A549 (cell line): ENCODE measurements around the gene NOL9. TPM values are rescaled to one million over a fixed set of nuclear protein-coding genes. Genes with fewer than 3 reads are reported as not detected.

Experiments used
- ATAC-seq, 2 experiments: fragments of 200-7000 bp in 1 of 2; fragments of >200 bp in 1 of 2; cut with Nextera tagmentation in 1 of 2; cut with Tn5 transposase in 1 of 2; 3 replicates each; pipeline versions ENCODE4 v1.8.0 to v1.9.1; 2018 to 2020; ENCODE audit warnings: mild to moderate bottlenecking in 1 of 2, moderate library complexity in 1 of 2
- CTCF ChIA-PET: fragments of 300-600 bp; sonication (Branson Sonifier 250); formaldehyde crosslinking; extraction: SDS; loops from one replicate; lab custom pipeline; 2021; ENCODE audit warnings: antibody characterized with exemption, inconsistent platforms; lab: Yijun Ruan, JAX
- POLR2A ChIA-PET: fragments of 350-600 bp; formaldehyde crosslinking; extraction: SDS; loops from one replicate; lab custom pipeline; 2021; ENCODE audit warnings: antibody characterized with exemption, inconsistent platforms; lab: Yijun Ruan, JAX
- DNase-seq, 2 experiments: peaks; one replicate each; pipeline versions ENCODE4 v3.0.0 to v3.0.0-alpha.2; 2011 to 2016; ENCODE audit warnings: low read depth in 1 of 2, low spot score in 1 of 2
- FAIRE-seq: peaks from 2 replicates; lab custom pipeline; 2011; peaks lifted over from hg19 to GRCh38; lab: Jason Lieb, UNC
- H3K27ac ChIP-seq, 2 experiments: fragments of >200 bp; sonication (Bioruptor Twin); formaldehyde crosslinking; 3 replicates each; pipeline ENCODE4 v1.5.1; 2016 to 2017
- H3K4me1 ChIP-seq: fragments of >200 bp; sonication (Bioruptor Twin); formaldehyde crosslinking; 3 replicates; pipeline ENCODE4 v1.6.1; 2016
- H3K4me2 ChIP-seq: fragments of >200 bp; sonication (Bioruptor Twin); formaldehyde crosslinking; 3 replicates; pipeline ENCODE4 v1.6.1; 2016
- H3K4me3 ChIP-seq: fragments of >200 bp; sonication (Bioruptor Twin); formaldehyde crosslinking; 3 replicates; pipeline ENCODE4 v1.5.1; 2016
- H3K9me3 ChIP-seq: fragments of >200 bp; sonication (Bioruptor Twin); formaldehyde crosslinking; 3 replicates; pipeline ENCODE4 v1.6.1; 2016
- BCL3 ChIP-seq: fragments of >200 bp; sonication (Bioruptor Twin); formaldehyde crosslinking; IDR thresholded peaks from 3 replicates; pipeline ENCODE4 v1.6.1; 2016
- CBX2 ChIP-seq: fragments of 200-600 bp; sonication (generic); IDR thresholded peaks from 2 replicates; pipeline ENCODE4 v1.6.1; 2016; ENCODE audit warnings: low read depth, mild to moderate bottlenecking, borderline replicate concordance
- CHD4 ChIP-seq: fragments of 200-600 bp; sonication (generic); IDR thresholded peaks from 2 replicates; pipeline ENCODE4 v1.6.1; 2016; ENCODE audit warnings: antibody characterized with exemption, mild to moderate bottlenecking, borderline replicate concordance
- ESRRA ChIP-seq: fragments of 150-350 bp; IDR thresholded peaks from 2 replicates; pipeline ENCODE4 v1.6.1; 2014; ENCODE audit warnings: mild to moderate bottlenecking, low read length, borderline replicate concordance
- FOSB ChIP-seq: fragments of 250-450 bp; sonication (Bioruptor Pico); IDR thresholded peaks from 2 replicates; pipeline ENCODE4 v1.5.0; 2020; ENCODE audit warnings: mild to moderate bottlenecking, moderate library complexity
- FOSL2 ChIP-seq, 2 experiments: fragments of 450-650 bp in 1 of 2; fragments of >200 bp in 1 of 2; sonication (Bioruptor Twin) in 1 of 2; formaldehyde crosslinking; IDR thresholded peaks; 2 replicates each; pipeline versions ENCODE4 v1.5.0 to v1.6.1; 2016 to 2020; ENCODE audit warnings: mild to moderate bottlenecking in 1 of 2, moderate library complexity in 1 of 2
- HEYL ChIP-seq: fragments of 250-450 bp; sonication (Bioruptor Pico); IDR thresholded peaks from 2 replicates; pipeline ENCODE4 v1.8.0; 2021; ENCODE audit warnings: mild to moderate bottlenecking, moderate library complexity
- HOXA7 ChIP-seq: fragments of 250-450 bp; sonication (Bioruptor Pico); IDR thresholded peaks from 2 replicates; pipeline ENCODE4 v1.5.0; 2020; ENCODE audit warnings: mild to moderate bottlenecking, moderate library complexity
- HOXB13 ChIP-seq: fragments of 250-450 bp; sonication (Bioruptor Pico); IDR thresholded peaks from 2 replicates; pipeline ENCODE4 v1.5.0; 2020; ENCODE audit warnings: low read depth, mild to moderate bottlenecking, moderate library complexity
- JUN ChIP-seq, 2 experiments: fragments of >200 bp; sonication (Bioruptor Twin); formaldehyde crosslinking; IDR thresholded peaks; 2 replicates in 1 of 2; 3 replicates in 1 of 2; pipeline ENCODE4 v1.6.1; 2016 to 2017
- JUNB ChIP-seq: fragments of >200 bp; sonication (Bioruptor Twin); formaldehyde crosslinking; IDR thresholded peaks from 2 replicates; pipeline ENCODE4 v1.6.1; 2016
- MAZ ChIP-seq: fragments of 150-350 bp; IDR thresholded peaks from 2 replicates; pipeline ENCODE4 v1.6.1; 2014; ENCODE audit warnings: antibody characterized with exemption, low read depth, low read length, borderline replicate concordance
- NFE2L2 ChIP-seq: fragments of 150-350 bp; conservative IDR thresholded peaks from 2 replicates; pipeline ENCODE4 v1.6.1; 2014; ENCODE audit warnings: low read length
- NPAS2 ChIP-seq: fragments of 250-450 bp; sonication (Bioruptor Pico); IDR thresholded peaks from 2 replicates; pipeline ENCODE4 v1.8.0; 2022; ENCODE audit warnings: mild to moderate bottlenecking, moderate library complexity, borderline replicate concordance
- NR3C1 ChIP-seq: fragments of >200 bp; sonication (Bioruptor Twin); formaldehyde crosslinking; IDR thresholded peaks from 3 replicates; pipeline ENCODE4 v1.6.1; 2017
- RAD21 ChIP-seq, 2 experiments: fragments of >200 bp in 1 of 2; sonication (Bioruptor Twin) in 1 of 2; formaldehyde crosslinking in 1 of 2; IDR thresholded peaks in 1 of 2; conservative IDR thresholded peaks in 1 of 2; 2 replicates in 1 of 2; 3 replicates in 1 of 2; pipeline ENCODE4 v1.6.1; 2012 to 2018; ENCODE audit warnings: inconsistent platforms in 1 of 2
- RFX5 ChIP-seq: fragments of 450-650 bp; IDR thresholded peaks from 2 replicates; pipeline ENCODE4 v1.7.1; 2014; ENCODE audit warnings: antibody characterized with exemption, mild to moderate bottlenecking, moderate library complexity
- SREBF2 ChIP-seq: fragments of 450-650 bp; IDR thresholded peaks from 2 replicates; pipeline ENCODE4 v1.6.1; 2014; ENCODE audit warnings: mild to moderate bottlenecking, moderate library complexity
- USF2 ChIP-seq: fragments of 450-650 bp; IDR thresholded peaks from 2 replicates; pipeline ENCODE4 v1.6.1; 2014; ENCODE audit warnings: antibody characterized with exemption
- ZC3H11A ChIP-seq: fragments of 450-650 bp; IDR thresholded peaks from 2 replicates; pipeline ENCODE4 v1.6.1; 2014; ENCODE audit warnings: antibody characterized with exemption, mild to moderate bottlenecking
- ZNF302 ChIP-seq: fragments of 250-450 bp; sonication (Bioruptor Pico); IDR thresholded peaks from 2 replicates; pipeline ENCODE4 v1.9.0; 2021; ENCODE audit warnings: inconsistent platforms, mild to moderate bottlenecking, moderate library complexity
- WGBS: methylation state at CpG from one replicate; pipeline ENCODE4 v1.1.6; 2017; ENCODE audit errors: missing lambda C conversion rate; 5-methylcytosine and 5-hydroxymethylcytosine counted together
- polyA plus RNA-seq, 4 experiments: library from polyadenylated mRNA; depleted of rRNA in 3 of 4; stranded (reverse); fragments of >200 nt; fragmentation: RNase III in 1 of 4; extraction: RNeasy Plus Mini Kit Qiagen cat#74134 plus additional on column Dnase treatment in 1 of 4; gene quantifications; 2 replicates in 3 of 4; 3 replicates in 1 of 4; pipeline ENCODE4 v1.2.3, GENCODE V29; 2011 to 2017

Gene NOL9
- polyA plus RNA-seq, 2 of the 4 experiments (the other 2 are of a cell fraction): 4.4 to 19.3 TPM

GRCh38 chr1:6581561-6582305, 27.4 kb upstream of the NOL9 start:
- DNase-seq (no peak), ATAC-seq (no peak), FAIRE-seq (no peak)
- ChIA-PET POLR2A (no interaction called here), CTCF (interaction anchor here (0.9 to 3.9 kb wide), 2 partner anchors 28 to 120 kb away, joined by 5 to 16 read pairs; partner anchors contain the start of genes DNAJC11, NOL9 and TAS1R1)
- no peak overlapping the region for H3K27ac ChIP-seq
- WGBS: 82% methylated on average over 9 of the region's 10 CpGs
- no peak for TF ChIP-seq SREBF2
- TF ChIP-seq JUNB: no peak
- no peak for TF ChIP-seq CHD4
- no peak for TF ChIP-seq HEYL (CRISPR knock-in tag)
- no peak for TF ChIP-seq JUN (IDR thresholded peaks at IDR 0.05)
- TF ChIP-seq CBX2: no peak
- TF ChIP-seq BCL3: no peak
- no peak for TF ChIP-seq HOXB13
- no peak for TF ChIP-seq RFX5
- peak overlapping the region; percentile 92 for H3K4me2 ChIP-seq
- H3K4me1 ChIP-seq: peaks cover 25% of the 10 kb centered on the region
- no peaks in the 10 kb centered on the region for H3K9me3 ChIP-seq
- no peak overlapping the region for H3K4me3 ChIP-seq

GRCh38 chr1:6580593-6581409, 26.5 kb upstream of the NOL9 start:
- FAIRE-seq: no peak
- no peak for TF ChIP-seq USF2
- no peak for TF ChIP-seq ZC3H11A
- no peak for TF ChIP-seq ESRRA
- TF ChIP-seq HEYL (CRISPR knock-in tag): no peak
- TF ChIP-seq NR3C1: no peak
- TF ChIP-seq FOSL2 (IDR thresholded peaks at IDR 0.05): no peak
- TF ChIP-seq FOSL2 (CRISPR knock-in tag; IDR thresholded peaks at IDR 0.05): no peak
- TF ChIP-seq NFE2L2: no peak
- TF ChIP-seq NPAS2 (CRISPR knock-in tag): no peak
- TF ChIP-seq RAD21 (conservative IDR thresholded peaks at IDR 0.05 in 1 of 2, IDR thresholded peaks at IDR 0.05 in 1 of 2): no peak
- no peak for TF ChIP-seq MAZ
- TF ChIP-seq FOSB (CRISPR knock-in tag): no peak
- TF ChIP-seq ZNF302 (CRISPR knock-in tag): no peak
- TF ChIP-seq HOXA7: no peak
- TF ChIP-seq JUNB: no peak
- TF ChIP-seq RFX5: no peak
- WGBS: 43% methylated on average over 15 of the region's 19 CpGs
- Histone ChIP-seq H3K4me3 (peak overlapping the region; percentile 88), H3K27ac (peak overlapping the region; percentile 80 to 93; a peak in 5 of 6 replicates), H3K4me1 (peaks cover 25% of the 10 kb centered on the region), H3K4me2 (peak overlapping the region; percentile 92), H3K9me3 (no peaks in the 10 kb centered on the region)
- DNase-seq: no peak
- CTCF ChIA-PET: interaction anchor here (0.9 to 3.9 kb wide), 2 partner anchors 27 to 121 kb away, joined by 5 to 16 read pairs; partner anchors contain the start of genes DNAJC11, NOL9 and TAS1R1
- POLR2A ChIA-PET: interaction anchor here (1.2 to 1.6 kb wide), 2 partner anchors 8 to 20 kb away, joined by 3 to 5 read pairs; no protein-coding TSS in a partner anchor
- ATAC-seq: peak in 1 of 2 experiments; percentile 7; a peak in 3 of 6 replicates
